ENCODE measurements around the gene NMD3.

Gene NMD3

DNA sequence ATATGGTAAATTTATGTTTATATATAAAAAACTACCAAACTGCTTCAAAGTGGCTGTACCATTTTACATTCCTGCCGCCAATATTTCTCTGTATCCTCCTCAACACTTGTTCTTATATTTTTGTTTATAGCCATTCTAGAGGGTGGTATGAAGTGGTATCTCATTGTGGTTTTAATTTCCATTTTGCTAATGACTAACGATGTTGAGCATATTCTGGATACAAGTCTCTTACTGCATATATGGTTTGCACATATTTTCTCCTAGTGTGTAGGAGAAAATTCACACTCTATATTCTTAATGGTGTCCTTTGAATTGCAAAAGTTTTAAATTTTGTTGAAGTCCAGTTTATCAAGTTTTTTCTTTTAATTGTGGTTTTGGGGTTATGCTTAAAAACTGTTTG lies 15.1 kb downstream of the NMD3 start:
- Histone ChIP-seq H3K9me2 (replicated peaks; ENCODE audit: insufficient read depth, low read length) (no peaks in the 10 kb centered on the region), H2AFZ (ENCODE audit: low read depth, low read length, severe bottlenecking) (no peak overlapping the region), H3K27me3 (ENCODE audit: low read length) (no peaks in the 10 kb centered on the region), H3K36me3 (ENCODE audit: low read length) (peaks cover 68% of the 10 kb centered on the region), H3K4me3 (ENCODE audit: insufficient read depth, low read length, poor library complexity, severe bottlenecking) (no peak overlapping the region), H3F3A (ENCODE audit: insufficient read depth) (no peaks in the 10 kb centered on the region), H3K9ac (ENCODE audit: low read length) (no peak overlapping the region), H3K9me3 (ENCODE audit: insufficient read depth, low read length) (no peaks in the 10 kb centered on the region), H3K27ac (ENCODE audit: low read depth, low read length) (no peak overlapping the region), H4K20me1 (ENCODE audit: low read depth, low read length) (no peaks in the 10 kb centered on the region), H3K4me2 (ENCODE audit: low read depth, low read length, poor library complexity, severe bottlenecking) (no peak overlapping the region), H3K79me2 (ENCODE audit: insufficient read depth, low read length) (peaks cover 19% of the 10 kb centered on the region)
- TF ChIP-seq EZH2phosphoT487 (conservative IDR thresholded peaks at IDR 0.05; ENCODE audit: low read length): no peak
- TF ChIP-seq, protein P1, sequence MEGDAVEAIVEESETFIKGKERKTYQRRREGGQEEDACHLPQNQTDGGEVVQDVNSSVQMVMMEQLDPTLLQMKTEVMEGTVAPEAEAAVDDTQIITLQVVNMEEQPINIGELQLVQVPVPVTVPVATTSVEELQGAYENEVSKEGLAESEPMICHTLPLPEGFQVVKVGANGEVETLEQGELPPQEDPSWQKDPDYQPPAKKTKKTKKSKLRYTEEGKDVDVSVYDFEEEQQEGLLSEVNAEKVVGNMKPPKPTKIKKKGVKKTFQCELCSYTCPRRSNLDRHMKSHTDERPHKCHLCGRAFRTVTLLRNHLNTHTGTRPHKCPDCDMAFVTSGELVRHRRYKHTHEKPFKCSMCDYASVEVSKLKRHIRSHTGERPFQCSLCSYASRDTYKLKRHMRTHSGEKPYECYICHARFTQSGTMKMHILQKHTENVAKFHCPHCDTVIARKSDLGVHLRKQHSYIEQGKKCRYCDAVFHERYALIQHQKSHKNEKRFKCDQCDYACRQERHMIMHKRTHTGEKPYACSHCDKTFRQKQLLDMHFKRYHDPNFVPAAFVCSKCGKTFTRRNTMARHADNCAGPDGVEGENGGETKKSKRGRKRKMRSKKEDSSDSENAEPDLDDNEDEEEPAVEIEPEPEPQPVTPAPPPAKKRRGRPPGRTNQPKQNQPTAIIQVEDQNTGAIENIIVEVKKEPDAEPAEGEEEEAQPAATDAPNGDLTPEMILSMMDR (IDR thresholded peaks at IDR 0.05; ENCODE audit: insufficient read depth, low read length, poor library complexity, severe bottlenecking): no peak

DNA sequence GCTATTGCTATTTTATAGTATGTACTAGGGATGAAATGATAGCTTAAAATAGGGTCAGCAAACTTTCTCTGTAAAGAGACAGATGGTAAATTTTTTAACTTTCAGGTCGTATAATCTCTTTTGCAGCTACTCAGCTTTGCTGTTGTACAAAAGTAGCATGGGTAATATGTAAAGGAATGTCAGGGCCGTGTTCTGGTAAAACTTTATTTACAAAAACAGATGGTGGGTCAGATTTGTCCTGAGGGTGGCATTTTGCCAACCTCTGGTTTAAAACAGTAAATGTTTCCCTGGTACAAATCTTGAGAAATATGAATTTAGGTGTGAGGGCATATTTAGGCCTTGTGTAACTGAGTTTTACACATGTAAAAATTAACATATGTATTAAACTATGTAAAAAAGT lies 18.6 kb downstream of the NMD3 start:
- H3K4me2 ChIP-seq (ENCODE audit: low read depth, low read length, poor library complexity, severe bottlenecking): no peak overlapping the region
- no peaks in the 10 kb centered on the region for H4K20me1 ChIP-seq (ENCODE audit: low read depth, low read length)
- no peak overlapping the region for H2AFZ ChIP-seq (ENCODE audit: low read depth, low read length, severe bottlenecking)
- peaks cover 14% of the 10 kb centered on the region for H3K79me2 ChIP-seq (ENCODE audit: insufficient read depth, low read length)
- no peaks in the 10 kb centered on the region for H3F3A ChIP-seq (ENCODE audit: insufficient read depth)
- H3K27ac ChIP-seq (ENCODE audit: low read depth, low read length): no peak overlapping the region
- H3K27me3 ChIP-seq (ENCODE audit: low read length): no peaks in the 10 kb centered on the region
- TF ChIP-seq, protein P1 (IDR thresholded peaks at IDR 0.05; ENCODE audit: insufficient read depth, low read length, poor library complexity, severe bottlenecking): no peak
- no peak for TF ChIP-seq EZH2phosphoT487 (conservative IDR thresholded peaks at IDR 0.05; ENCODE audit: low read length)
- no peak overlapping the region for H3K9ac ChIP-seq (ENCODE audit: low read length)
- no peaks in the 10 kb centered on the region for H3K9me3 ChIP-seq (ENCODE audit: insufficient read depth, low read length)
- peaks cover 73% of the 10 kb centered on the region for H3K36me3 ChIP-seq (ENCODE audit: low read length)
- no peaks in the 10 kb centered on the region for H3K9me2 ChIP-seq (replicated peaks; ENCODE audit: insufficient read depth, low read length)
- no peak overlapping the region for H3K4me3 ChIP-seq (ENCODE audit: insufficient read depth, low read length, poor library complexity, severe bottlenecking)

- Histone ChIP-seq H3K79me2 (ENCODE audit: insufficient read depth, low read length) (no peaks in the 10 kb centered on the region; the same call in 1 of the 2 replicates), H3K36me3 (ENCODE audit: low read length) (peaks cover 64% of the 10 kb centered on the region), H3F3A (ENCODE audit: insufficient read depth) (peaks cover 4% of the 10 kb centered on the region; the same call in 1 of the 2 replicates), H3K4me2 (ENCODE audit: low read depth, low read length, poor library complexity, severe bottlenecking) (no peak overlapping the region), H4K20me1 (ENCODE audit: low read depth, low read length) (no peaks in the 10 kb centered on the region), H3K4me3 (ENCODE audit: insufficient read depth, low read length, poor library complexity, severe bottlenecking) (no peak overlapping the region), H3K9me3 (ENCODE audit: insufficient read depth, low read length) (no peaks in the 10 kb centered on the region), H3K9me2 (replicated peaks; ENCODE audit: insufficient read depth, low read length) (no peaks in the 10 kb centered on the region), H3K27ac (ENCODE audit: low read depth, low read length) (no peak overlapping the region), H2AFZ (ENCODE audit: low read depth, low read length, severe bottlenecking) (no peak overlapping the region), H3K9ac (ENCODE audit: low read length) (no peak overlapping the region), H3K27me3 (ENCODE audit: low read length) (no peaks in the 10 kb centered on the region)
- TF ChIP-seq EZH2phosphoT487 (conservative IDR thresholded peaks at IDR 0.05; ENCODE audit: low read length): no peak
- TF ChIP-seq, protein P1 (IDR thresholded peaks at IDR 0.05; ENCODE audit: insufficient read depth, low read length, poor library complexity, severe bottlenecking): no peak
Measured at GRCh38 chr3:161244538-161244937, 23.4 kb downstream of the NMD3 start.
